ENCODE measurements around the gene TMEM9.

- TF ChIP-seq CTCF (IDR thresholded peaks at IDR 0.05; ENCODE audit: low read depth, low read length) = no peak
- TF ChIP-seq EZH2phosphoT487 (IDR thresholded peaks at IDR 0.05; ENCODE audit: low read depth) = no peak
Observed at GRCh38 chr1:201139756-201140155, 14.5 kb downstream of the TMEM9 start.
